Muscle of back (tissue), 11 donors: ENCODE measurements around the gene NINL. TPM values are rescaled to one million over a fixed set of nuclear protein-coding genes. Genes with fewer than 3 reads are reported as not detected.
A peak's percentile ranks its signal among the peaks of the same experiment; 100 is the strongest.
"Not testable (repeated sequence)": the region's sequence is repeated elsewhere in the genome, so short reads cannot be mapped to it uniquely, and the experiment has no call there.

Experiments
- DNase-seq, 3 donors: peaks; one replicate each; pipeline versions ENCODE4 v3.0.0 to v3.0.0-alpha.2; 2013
- polyA plus RNA-seq, 10 donors: library from polyadenylated mRNA; unstranded; fragments of 120-200 nt; gene quantifications; one replicate each; pipeline ENCODE4 v1.2.1, GENCODE V29; 2013; ENCODE audit not compliant: insufficient read length in 10 of 10

Gene NINL
- polyA plus RNA-seq, 10 donors = 8.8 to 26.9 (median 15.8) TPM

- no peak for DNase-seq
Measured at GRCh38 chr20:25503936-25504335, 81.4 kb downstream of the NINL start.

DNA sequence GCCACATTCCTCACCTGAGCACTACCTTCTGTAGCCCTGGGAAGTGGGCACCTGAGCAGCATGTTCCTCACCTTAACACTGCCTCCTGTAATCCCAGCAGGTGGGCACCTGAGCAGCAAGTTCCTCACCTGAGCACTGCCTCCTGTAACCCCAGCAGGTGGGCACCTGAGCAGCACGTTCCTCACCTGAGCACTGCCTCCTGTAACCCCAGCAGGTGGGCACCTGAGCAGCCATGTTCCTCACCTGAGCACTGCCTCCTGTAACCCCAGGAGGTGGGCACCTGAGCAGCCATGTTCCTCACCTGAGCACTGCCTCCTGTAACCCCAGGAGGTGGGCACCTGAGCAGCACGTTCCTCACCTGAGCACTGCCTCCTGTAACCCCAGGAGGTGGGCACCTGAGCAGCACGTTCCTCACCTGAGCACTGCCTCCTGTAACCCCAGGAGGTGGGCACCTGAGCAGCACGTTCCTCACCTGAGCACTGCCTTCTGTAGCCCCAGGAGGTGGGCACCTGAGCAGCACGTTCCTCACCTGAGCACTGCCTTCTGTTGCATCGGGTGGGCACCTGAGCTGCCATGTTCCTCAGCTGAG, 82.2 kb downstream of the NINL start:
- DNase-seq = not testable (repeated sequence)

- DNase-seq = no peak
Measured at GRCh38 chr20:25500880-25501351, 84.4 kb downstream of the NINL start.

DNA sequence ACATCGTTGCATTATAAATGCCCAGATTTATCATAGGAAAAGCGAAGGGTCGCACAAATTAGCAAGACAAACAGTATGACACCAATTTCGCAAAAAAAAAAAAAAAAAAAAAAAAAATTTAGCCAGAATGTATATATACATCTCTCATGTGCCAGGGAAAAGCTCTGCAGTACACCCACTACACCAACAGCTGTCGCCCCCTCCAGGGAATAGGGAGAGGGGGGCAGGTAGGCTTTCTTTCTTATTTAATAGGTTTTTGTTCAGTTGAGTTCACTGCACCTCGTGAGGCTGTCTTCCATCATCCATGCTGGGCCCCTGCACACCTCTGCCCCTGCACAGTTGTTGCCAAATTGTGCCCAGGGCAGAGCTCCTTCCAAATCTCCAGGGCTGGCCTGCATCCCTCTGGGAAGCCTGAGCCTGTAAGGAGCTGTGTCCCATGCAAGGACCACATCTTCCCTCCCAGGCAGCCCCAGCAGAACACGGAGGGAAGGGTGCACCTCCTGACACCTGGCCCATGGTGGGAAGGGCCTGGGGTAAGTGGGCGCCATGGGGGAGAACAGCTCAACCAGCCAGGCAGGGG, 85.4 kb downstream of the NINL start:
- no peak for DNase-seq

DNA sequence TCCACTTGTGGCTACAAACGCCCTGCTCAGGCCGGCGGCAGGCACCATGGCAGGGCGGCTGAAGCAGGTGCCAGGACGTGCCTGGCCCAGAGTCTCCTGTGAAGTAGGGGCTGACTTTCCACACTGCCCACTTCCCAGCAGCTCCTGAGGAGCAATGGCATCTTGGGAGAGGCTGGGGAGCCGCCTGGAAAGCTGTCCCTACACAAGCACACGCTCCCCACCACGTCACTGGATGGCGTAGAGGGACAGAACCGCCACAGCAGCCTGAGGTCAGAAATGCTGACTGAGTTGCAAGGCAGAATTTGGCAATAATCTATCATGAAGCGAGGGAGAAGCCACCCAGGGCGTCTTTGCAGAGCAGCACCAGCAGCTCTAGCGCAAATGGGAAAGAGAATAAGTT, 86.3 kb downstream of the NINL start:
- no peak for DNase-seq

- no peak for DNase-seq
Measured at GRCh38 chr20:25498280-25498606, 87.1 kb downstream of the NINL start.

- DNase-seq = no peak
Measured at GRCh38 chr20:25497586-25498279, 87.6 kb downstream of the NINL start.

- no peak for DNase-seq
Measured at GRCh38 chr20:25496968-25497401, 88.3 kb downstream of the NINL start.

DNA sequence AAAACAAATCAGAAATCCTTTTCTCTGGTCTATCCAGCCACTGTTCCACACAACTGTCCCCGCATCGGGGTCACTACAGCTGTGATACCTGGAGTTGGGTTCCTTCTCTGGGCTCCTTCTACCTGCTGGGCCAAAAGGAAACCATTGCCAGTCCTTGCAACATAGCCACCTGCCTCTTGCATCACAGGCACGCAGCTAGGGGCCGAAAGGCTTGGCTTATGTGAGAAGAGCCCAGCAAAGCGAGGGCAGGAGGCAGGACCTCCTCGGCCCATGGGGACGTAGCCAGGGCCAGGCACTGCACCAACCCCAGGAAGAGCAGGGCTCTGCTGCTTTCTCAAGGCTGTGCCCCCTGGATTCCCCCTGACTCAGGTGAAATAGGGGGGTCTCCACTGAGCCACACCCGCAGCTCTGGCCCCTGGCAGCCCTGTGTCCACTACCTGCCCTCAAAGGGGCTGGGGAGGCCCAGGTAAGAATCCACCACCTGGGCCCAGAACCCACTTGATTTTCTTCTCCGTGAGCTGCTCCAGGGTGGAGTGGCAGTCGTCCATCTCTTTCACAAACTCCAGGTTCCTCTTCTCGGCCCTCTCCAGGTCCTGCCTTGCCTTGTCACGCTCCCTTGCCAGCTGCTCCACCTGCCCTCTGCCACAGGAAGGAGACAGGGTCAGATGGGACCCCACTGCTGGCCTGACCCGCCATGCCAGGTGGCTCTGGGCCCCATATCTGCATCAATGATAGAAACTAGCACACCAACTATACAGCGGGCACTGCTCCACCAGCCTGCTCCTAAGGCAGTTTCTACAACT, 89.0 kb downstream of the NINL start:
- DNase-seq = no peak

- DNase-seq = no peak
Measured at GRCh38 chr20:25495189-25495824, 90.0 kb downstream of the NINL start.

GRCh38 chr20:25494506-25495188, 90.7 kb downstream of the NINL start:
- no peak for DNase-seq

- DNase-seq = no peak
Measured at GRCh38 chr20:25493748-25494505, 91.4 kb downstream of the NINL start.

DNA sequence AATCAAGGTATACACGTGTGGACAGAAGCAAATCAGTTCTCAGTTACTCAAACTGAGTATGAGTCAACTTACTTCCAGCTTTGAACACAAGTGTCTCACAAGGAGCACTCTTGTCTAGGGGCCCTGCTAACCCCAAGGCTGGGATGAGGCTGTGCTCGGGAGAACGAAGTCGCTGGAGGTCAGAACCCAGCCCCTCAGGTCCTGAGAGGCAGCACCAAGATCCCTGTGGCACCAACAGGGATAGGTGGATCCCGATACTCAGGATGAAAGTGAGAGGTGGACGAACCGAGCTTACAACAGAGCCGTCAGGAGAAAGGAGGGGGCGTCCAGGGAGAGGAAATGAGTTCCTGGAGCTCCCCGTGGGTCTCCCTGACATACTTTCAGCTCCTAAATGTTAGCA, 92.2 kb downstream of the NINL start:
- DNase-seq = no peak

- no peak for DNase-seq
Measured at GRCh38 chr20:25491446-25492038, 93.8 kb downstream of the NINL start.

GRCh38 chr20:25490656-25491445, 94.5 kb downstream of the NINL start:
- DNase-seq = no peak

GRCh38 chr20:25489221-25489871, 96.0 kb downstream of the NINL start:
- no peak for DNase-seq

GRCh38 chr20:25487975-25488374, 97.4 kb downstream of the NINL start:
- no peak for DNase-seq

DNA sequence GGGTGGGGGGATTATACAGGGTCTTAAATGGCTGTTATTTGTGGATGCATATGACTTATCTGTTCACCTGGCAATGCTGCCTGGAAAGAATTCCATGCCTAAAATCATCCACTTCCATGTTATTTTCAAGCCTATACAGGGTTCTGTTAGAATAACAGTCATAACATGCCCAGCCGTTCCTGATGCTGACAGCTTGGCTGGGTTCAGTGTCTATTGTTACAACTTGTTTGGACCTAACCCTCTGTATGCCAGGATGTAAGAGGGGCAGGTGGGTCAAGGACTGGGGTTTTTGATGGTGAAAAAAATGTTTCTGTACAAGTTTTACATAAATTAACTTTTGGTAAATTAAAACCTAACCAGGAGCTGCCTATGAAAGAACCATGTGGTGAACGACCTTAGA, 98.0 kb downstream of the NINL start:
- DNase-seq = no peak

DNA sequence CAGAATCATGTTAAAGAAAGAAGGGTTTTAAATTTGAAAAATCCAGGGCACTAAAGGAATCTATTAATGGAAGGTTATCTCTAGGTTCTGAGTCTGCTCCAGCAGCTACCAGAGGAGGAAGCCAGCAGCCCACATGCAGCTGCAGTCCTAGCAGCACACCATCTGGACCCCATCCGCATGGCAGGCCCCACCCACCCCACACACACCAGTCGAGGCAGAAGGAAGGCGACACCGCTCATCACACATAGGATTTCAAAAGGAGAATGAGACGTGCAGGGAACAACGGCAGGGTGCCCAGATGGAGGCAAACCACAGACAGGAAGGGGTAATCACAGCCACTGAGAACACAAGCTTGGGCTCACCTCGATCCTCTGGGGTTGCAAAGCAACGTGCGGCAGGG, 99.0 kb downstream of the NINL start:
- DNase-seq = peak in 1 of 3 donors; percentile 21
